ENCODE results near the gene EI24.

The EI24 gene

DNA sequence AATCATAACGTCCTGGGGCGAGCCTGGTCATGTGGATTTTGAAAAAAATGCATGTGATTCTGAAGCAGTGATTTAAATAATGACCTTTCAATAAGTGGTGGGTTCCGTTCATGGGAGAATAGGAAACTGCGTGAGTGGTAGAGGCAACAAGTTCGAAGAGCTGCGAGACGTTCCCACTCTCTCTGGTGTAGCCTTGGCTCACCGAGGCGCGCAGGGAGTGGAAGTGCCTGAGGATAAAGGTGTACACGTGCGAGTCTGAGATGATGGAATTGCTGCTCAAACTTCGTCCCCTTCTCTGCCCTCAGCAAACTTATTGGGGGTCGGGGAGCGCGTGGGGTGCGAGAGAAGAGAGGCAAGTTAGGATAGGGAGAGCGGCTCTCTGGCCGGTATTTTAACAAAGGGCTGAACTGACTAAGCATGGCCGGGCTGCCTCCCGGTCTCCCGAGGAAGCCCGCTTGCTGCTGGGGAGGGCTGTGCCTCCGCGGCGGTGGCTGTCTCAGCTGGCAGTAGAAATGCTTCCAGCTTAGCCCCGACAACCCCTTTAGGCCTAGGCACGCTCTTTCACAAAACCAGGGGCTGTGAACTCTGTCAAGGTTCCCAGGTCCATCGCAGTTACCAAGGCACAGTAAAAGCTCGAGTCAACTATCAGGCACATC, 22.5 kb downstream of the EI24 start:
- Histone ChIP-seq H3K9ac (peak overlapping the region; percentile 16), H3K4me3 (ENCODE audit: low read depth, low read length) (peak overlapping the region; percentile 80), H3K9me3 (ENCODE audit: control insufficient read depth, low read length) (no peaks in the 10 kb centered on the region), H3K4me1 (peaks cover 8% of the 10 kb centered on the region), H3K79me2 (peaks cover 9% of the 10 kb centered on the region), H3K27me3 (ENCODE audit: control insufficient read depth, insufficient read depth, low read length) (no peaks in the 10 kb centered on the region), H3K4me2 (ENCODE audit: low read length) (peak overlapping the region; percentile 90), H2AFZ (peak overlapping the region; percentile 82), H3K27ac (peak overlapping the region; percentile 95), H3K36me3 (ENCODE audit: control insufficient read depth, insufficient read depth, low read length) (no peaks in the 10 kb centered on the region)
- TF ChIP-seq, protein P1, sequence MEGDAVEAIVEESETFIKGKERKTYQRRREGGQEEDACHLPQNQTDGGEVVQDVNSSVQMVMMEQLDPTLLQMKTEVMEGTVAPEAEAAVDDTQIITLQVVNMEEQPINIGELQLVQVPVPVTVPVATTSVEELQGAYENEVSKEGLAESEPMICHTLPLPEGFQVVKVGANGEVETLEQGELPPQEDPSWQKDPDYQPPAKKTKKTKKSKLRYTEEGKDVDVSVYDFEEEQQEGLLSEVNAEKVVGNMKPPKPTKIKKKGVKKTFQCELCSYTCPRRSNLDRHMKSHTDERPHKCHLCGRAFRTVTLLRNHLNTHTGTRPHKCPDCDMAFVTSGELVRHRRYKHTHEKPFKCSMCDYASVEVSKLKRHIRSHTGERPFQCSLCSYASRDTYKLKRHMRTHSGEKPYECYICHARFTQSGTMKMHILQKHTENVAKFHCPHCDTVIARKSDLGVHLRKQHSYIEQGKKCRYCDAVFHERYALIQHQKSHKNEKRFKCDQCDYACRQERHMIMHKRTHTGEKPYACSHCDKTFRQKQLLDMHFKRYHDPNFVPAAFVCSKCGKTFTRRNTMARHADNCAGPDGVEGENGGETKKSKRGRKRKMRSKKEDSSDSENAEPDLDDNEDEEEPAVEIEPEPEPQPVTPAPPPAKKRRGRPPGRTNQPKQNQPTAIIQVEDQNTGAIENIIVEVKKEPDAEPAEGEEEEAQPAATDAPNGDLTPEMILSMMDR (IDR thresholded peaks at IDR 0.05): no peak

DNA sequence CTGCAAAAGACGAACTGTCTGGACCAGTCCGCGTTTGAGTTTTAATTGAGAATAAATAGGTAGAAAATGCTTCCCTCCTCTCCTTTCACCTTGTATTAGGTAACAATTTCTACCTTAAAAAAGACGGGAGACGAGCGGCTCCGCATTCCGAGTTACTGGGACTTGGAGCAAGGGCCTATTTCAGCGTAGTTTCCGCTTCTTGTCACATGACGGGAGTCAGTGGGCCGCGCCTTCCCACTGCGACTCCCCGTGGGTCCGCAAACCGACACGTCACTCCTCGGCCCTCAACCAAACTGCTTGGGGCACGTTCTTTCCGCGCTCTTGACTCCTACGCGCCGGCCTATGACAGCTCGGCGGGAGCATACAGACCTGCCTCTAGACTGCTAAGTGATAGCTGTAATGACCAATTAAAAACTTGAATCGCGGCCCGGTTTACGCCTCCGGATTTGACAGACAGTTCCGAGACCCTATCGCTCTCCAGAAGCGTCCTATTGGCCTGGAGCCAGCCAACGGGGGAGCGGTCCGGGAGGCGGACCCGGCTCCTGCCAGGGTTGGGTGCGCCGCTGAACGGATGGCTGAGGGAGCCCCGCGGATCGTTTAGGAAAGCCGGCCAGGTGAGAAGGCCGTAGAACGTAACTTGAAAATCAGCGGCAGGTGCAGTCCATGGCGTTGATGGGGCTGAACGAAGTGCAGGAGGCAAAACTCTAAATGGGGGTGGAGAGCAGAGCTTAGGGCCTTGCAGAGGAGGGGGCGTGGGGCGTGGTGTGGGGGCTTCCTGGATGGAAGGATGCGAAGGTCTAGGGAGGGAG, 23.2 kb downstream of the EI24 start, which contains the start of gene STT3A:
Gene STT3A, plus strand, starts transcription at position 548 of the 809 bp plus-strand sequence. CDS start 3,064 bp downstream, outside the sequence.
- Histone ChIP-seq H3K4me1 (peaks cover 10% of the 10 kb centered on the region), H3K4me2 (ENCODE audit: low read length) (peak within 1 kb of the TSS; percentile 90), H3K9me3 (ENCODE audit: control insufficient read depth, low read length) (no peaks in the 10 kb centered on the region), H3K36me3 (ENCODE audit: control insufficient read depth, insufficient read depth, low read length) (no peaks in the 10 kb centered on the region), H3K79me2 (peaks cover 9% of the 10 kb centered on the region), H2AFZ (peak within 1 kb of the TSS; percentile 82), H3K4me3 (ENCODE audit: low read depth, low read length) (peak within 1 kb of the TSS; percentile 80), H3K9ac (peak within 1 kb of the TSS; percentile 16), H3K27ac (peak within 1 kb of the TSS; percentile 95), H3K27me3 (ENCODE audit: control insufficient read depth, insufficient read depth, low read length) (no peaks in the 10 kb centered on the region)
- TF ChIP-seq, protein P1 (IDR thresholded peaks at IDR 0.05): no peak

DNA sequence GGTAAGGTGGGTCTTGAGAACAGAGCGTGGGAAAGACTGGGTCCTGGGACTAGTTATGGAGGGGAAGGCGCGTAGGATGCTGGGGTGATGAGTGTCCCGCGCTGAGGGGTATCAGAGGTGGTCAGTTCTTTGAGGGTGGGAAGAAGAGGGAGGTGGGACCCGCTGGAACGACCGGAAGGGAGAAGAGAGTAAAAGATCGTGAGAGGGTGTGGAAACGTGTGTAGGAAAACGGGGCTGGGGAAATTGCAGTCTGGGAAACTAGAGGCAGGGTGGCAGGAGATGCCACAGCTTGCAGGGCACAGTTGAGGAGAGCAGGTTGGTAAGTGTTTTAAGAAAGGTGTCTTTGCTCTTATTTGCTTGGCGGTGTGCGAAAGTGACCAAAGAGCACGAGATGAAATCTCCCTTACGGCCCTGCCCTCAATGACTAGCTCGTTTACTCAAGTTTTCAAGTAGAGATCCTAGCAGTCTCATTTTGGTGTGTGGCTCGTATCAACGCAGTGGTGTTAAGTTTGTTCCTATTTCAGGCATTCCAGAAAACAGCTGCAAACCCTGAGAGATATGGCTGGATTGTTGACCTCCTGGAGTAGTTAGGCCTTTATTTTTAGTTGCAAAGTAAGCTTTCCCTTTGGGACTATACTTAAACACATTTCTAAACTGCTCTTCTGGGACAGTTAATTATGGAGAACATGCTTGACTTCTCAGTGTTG, 24.0 kb downstream of the EI24 start:
- Histone ChIP-seq H3K27me3 (ENCODE audit: control insufficient read depth, insufficient read depth, low read length) (no peaks in the 10 kb centered on the region), H3K4me1 (peaks cover 3% of the 10 kb centered on the region), H3K4me3 (ENCODE audit: low read depth, low read length) (peak overlapping the region; percentile 62), H3K79me2 (peaks cover 9% of the 10 kb centered on the region), H3K36me3 (ENCODE audit: control insufficient read depth, insufficient read depth, low read length) (no peaks in the 10 kb centered on the region), H3K9ac (no peak overlapping the region), H2AFZ (peak overlapping the region; percentile 57), H3K4me2 (ENCODE audit: low read length) (peak overlapping the region; percentile 58), H3K9me3 (ENCODE audit: control insufficient read depth, low read length) (no peaks in the 10 kb centered on the region), H3K27ac (peak overlapping the region; percentile 95)
- TF ChIP-seq, protein P1 (IDR thresholded peaks at IDR 0.05): no peak

DNA sequence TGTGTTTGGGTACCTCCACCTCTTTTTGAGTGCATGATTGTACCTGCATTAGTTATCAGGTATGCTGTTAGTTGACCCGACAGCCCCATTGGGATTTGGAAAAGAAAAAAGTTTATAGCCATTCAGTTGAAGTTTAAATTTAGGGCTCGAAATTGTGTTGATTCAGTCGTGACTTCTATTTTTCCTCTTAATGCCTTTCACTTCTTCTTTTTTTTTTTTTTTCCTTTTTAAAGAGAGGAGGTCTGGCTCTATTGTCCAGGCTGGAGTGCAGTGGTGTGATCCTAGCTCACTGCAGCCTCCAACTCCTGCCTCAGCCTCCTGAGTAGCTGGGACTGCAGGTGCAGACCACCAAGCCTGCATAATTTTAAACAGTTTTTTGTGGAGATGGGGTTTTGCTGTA, 25.7 kb downstream of the EI24 start:
- H3K27me3 ChIP-seq (ENCODE audit: control insufficient read depth, insufficient read depth, low read length): no peaks in the 10 kb centered on the region
- no peak overlapping the region for H3K9ac ChIP-seq
- H3K4me3 ChIP-seq (ENCODE audit: low read depth, low read length): peak overlapping the region; percentile 4
- peaks cover 9% of the 10 kb centered on the region for H3K79me2 ChIP-seq
- H3K4me2 ChIP-seq (ENCODE audit: low read length): peak overlapping the region; percentile 55
- TF ChIP-seq, protein P1 (IDR thresholded peaks at IDR 0.05): no peak
- no peaks in the 10 kb centered on the region for H3K9me3 ChIP-seq (ENCODE audit: control insufficient read depth, low read length)
- peak overlapping the region; percentile 47 for H3K27ac ChIP-seq
- H2AFZ ChIP-seq: no peak overlapping the region
- H3K36me3 ChIP-seq (ENCODE audit: control insufficient read depth, insufficient read depth, low read length): no peaks in the 10 kb centered on the region
- H3K4me1 ChIP-seq: peaks cover 3% of the 10 kb centered on the region

All from parathyroid adenoma (tissue), 2 donors.